ENCODE results near the gene LIFR. TPM values are rescaled to one million over a fixed set of nuclear protein-coding genes. Genes with fewer than 3 reads are reported as not detected.

Gene LIFR
- total RNA-seq, 3 donors from 2014 or later: 179 to 225 (median 222) TPM

DNA sequence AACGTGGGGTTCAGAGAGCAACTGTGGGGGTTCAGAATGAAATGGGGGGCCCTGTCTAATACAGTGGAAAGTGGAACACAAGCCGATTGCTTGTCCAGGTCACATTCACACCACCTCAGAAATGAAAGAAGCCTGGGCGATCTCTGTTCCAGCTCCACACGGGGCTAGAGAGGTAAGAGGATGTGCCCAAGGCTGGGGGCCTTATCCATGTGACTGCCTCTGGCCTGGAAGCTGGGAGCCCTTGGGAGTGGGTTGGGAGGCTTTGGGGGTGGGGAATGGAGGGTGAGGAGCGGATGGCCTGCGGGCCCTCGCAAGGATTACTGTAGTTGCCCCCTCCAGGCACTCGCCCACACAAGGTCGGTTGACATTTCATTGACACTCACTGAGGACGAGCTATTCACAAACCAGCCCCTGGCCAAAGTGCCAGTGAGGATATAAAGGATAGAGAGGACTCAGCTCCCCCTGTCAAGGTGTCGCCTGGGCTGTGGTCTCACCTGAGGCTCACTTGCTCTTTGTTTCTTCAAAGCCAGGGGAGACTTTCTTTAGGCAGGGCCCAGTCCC, 86.7 kb downstream of the LIFR start:
- peaks cover 21 to 30% of the 10 kb centered on the region in 2 donors for H3K4me1 ChIP-seq
- H3K36me3 ChIP-seq: no peaks in the 10 kb centered on the region
- no peaks in the 10 kb centered on the region for H3K9me3 ChIP-seq
- peak overlapping the region in 2 of 3 donors; percentile 14 to 51 for H3K4me3 ChIP-seq
- peak overlapping the region; percentile 84 to 96 for H3K27ac ChIP-seq
- TF ChIP-seq POLR2A (IDR thresholded peaks at IDR 0.05): no peak
- TF ChIP-seq, protein P1, sequence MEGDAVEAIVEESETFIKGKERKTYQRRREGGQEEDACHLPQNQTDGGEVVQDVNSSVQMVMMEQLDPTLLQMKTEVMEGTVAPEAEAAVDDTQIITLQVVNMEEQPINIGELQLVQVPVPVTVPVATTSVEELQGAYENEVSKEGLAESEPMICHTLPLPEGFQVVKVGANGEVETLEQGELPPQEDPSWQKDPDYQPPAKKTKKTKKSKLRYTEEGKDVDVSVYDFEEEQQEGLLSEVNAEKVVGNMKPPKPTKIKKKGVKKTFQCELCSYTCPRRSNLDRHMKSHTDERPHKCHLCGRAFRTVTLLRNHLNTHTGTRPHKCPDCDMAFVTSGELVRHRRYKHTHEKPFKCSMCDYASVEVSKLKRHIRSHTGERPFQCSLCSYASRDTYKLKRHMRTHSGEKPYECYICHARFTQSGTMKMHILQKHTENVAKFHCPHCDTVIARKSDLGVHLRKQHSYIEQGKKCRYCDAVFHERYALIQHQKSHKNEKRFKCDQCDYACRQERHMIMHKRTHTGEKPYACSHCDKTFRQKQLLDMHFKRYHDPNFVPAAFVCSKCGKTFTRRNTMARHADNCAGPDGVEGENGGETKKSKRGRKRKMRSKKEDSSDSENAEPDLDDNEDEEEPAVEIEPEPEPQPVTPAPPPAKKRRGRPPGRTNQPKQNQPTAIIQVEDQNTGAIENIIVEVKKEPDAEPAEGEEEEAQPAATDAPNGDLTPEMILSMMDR (IDR thresholded peaks at IDR 0.05): no peak
- DNase-seq (ENCODE audit: low spot score in 2 of 2): no peak
- no peaks in the 10 kb centered on the region for H3K27me3 ChIP-seq
- intact Hi-C loops (cut with DNase I; ENCODE audit: low total_unique reads): no loop called here

DNA sequence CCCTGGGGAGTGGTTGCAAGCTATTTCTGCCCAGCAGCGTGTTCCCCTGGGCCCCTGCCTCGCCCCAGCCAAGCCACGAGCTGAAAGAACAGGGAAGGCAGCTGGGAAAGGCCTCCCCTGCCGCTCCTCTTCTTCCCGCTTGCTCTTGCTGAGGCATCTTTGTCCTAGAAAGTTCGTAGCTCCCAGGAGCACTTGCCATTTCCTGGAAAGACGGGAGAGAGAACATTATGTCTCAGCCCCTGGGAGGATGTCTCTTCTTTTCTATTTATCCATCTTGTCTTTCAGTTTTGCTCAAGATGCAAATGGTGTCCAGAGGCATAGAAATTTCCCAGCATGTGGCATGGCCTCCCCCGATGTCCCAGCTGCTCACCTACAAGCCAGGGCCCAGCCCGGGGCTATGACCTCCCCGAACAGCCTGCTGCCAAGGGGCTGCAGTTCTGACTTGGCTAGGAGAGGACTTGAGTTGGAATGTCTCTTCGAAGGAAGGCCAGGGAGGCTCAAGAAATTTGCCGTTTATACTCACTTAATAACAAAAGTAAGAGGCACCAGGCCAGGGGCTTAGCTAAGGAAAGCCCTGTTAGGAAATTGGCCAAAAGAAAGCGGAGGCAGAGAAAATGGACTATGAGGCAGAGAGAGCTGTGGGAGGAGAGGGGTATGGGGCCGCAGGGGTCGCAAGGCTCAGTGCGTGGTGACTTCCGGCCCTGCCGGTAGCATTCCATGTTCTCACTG, 87.3 kb downstream of the LIFR start:
- Histone ChIP-seq H3K9me3 (no peaks in the 10 kb centered on the region), H3K4me1 (peaks cover 24 to 31% of the 10 kb centered on the region in 2 donors), H3K27ac (peak overlapping the region; percentile 84 to 96), H3K4me3 (peak overlapping the region in 2 of 3 donors; percentile 14 to 51), H3K27me3 (no peaks in the 10 kb centered on the region), H3K36me3 (no peaks in the 10 kb centered on the region)
- TF ChIP-seq POLR2AphosphoS5 (IDR thresholded peaks at IDR 0.05): peak; percentile 29 to 93 (median 48)
- TF ChIP-seq, protein P1 (IDR thresholded peaks at IDR 0.05): no peak
- TF ChIP-seq POLR2A (IDR thresholded peaks at IDR 0.05): no peak
- intact Hi-C loops (cut with DNase I; ENCODE audit: low total_unique reads): no loop called here
- peak in 1 of 2 donors; percentile 46 for DNase-seq (ENCODE audit: low spot score in 2 of 2)

DNA sequence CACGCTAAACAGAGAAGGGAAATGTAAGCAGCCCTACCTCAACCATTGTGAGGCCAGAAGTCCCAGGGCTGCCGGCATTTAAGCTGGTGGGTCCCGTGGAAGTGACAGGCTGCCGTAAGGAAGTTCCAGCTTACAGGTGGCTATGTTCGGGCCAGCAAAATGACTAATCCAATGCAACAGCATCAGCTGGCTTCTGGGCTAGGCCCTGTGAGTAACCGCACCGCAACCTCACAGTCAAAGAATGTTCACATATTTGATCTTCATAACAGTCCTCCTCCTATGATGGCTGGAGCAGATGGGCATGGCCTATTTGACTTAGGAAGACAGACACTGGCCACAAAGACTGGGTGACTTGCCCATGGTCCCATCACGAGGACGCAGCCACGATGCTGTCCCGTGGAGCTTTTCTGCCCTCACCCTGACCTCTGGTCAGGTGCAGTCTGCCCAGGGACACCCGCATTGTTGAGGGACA, 88.2 kb downstream of the LIFR start:
- no peaks in the 10 kb centered on the region for H3K27me3 ChIP-seq
- peak overlapping the region in 1 of 3 donors; percentile 52 for H3K4me3 ChIP-seq
- intact Hi-C loops (cut with DNase I; ENCODE audit: low total_unique reads): no loop called here
- no peak for DNase-seq (ENCODE audit: low spot score in 2 of 2)
- peaks cover 33 to 38% of the 10 kb centered on the region in 2 donors for H3K4me1 ChIP-seq
- no peaks in the 10 kb centered on the region for H3K9me3 ChIP-seq
- H3K36me3 ChIP-seq: no peaks in the 10 kb centered on the region
- TF ChIP-seq, protein P1 (IDR thresholded peaks at IDR 0.05): no peak
- TF ChIP-seq POLR2AphosphoS5 (IDR thresholded peaks at IDR 0.05): peak in 1 of 3 donors; percentile 48
- peak overlapping the region; percentile 84 to 96 for H3K27ac ChIP-seq

DNA sequence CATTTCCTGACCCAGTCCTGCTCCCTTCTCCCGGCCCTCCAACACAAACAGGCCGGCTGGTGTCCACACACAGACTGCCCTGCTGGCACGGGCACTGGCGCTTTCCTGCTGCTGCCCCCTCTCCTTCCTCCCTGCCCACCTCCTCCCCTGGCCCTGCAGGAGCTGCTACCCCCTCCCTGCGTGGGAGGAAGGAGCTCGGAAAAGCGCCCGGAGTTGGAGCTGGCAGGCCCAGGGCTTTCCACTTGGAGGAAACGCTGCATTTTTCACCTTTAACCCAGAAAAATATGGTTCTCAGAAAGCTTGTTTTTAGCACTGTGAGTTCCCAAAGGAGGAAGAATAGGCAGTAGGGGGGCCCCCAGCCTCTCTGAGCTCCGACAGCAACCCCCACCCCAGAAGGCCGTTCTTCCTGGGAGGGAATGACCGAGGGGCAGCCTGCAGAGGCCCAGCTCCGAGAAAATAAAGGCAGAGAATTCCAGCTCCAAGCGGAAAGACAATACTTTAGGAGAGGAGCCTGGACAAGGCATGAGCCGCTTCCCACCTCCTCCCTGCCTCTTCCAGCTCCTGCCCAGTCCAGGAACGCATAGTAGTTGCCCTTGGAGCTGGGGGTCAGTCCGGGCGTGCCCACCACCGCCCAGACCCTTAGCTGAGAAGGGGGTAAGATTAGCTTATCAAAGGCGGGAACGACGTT, 88.9 kb downstream of the LIFR start:
- H3K4me3 ChIP-seq: peak overlapping the region in 2 of 3 donors; percentile 24 to 52

More for the DNA sequence above, 88.9 kb downstream of the LIFR start:
- H3K4me1 ChIP-seq: peaks cover 38% of the 10 kb centered on the region in 2 donors
- H3K9me3 ChIP-seq: no peaks in the 10 kb centered on the region
- peak in 1 of 2 donors; percentile 56 for DNase-seq (ENCODE audit: low spot score in 2 of 2)
- intact Hi-C loops (cut with DNase I; ENCODE audit: low total_unique reads): no loop called here
- H3K27ac ChIP-seq: peak overlapping the region; percentile 84 to 96
- no peaks in the 10 kb centered on the region for H3K27me3 ChIP-seq
- H3K36me3 ChIP-seq: no peaks in the 10 kb centered on the region
- TF ChIP-seq, protein P1 (IDR thresholded peaks at IDR 0.05): no peak
- TF ChIP-seq POLR2AphosphoS5 (IDR thresholded peaks at IDR 0.05) (peak in 2 of 3 donors; percentile 19 to 75), POLR2A (IDR thresholded peaks at IDR 0.05) (no peak)
